GM15510 (cell line): Measurements from ENCODE around the gene ADARB1.

Experiments used
- POLR2A ChIP-seq: IDR thresholded peaks from 3 replicates; pipeline ENCODE4 v1.6.1; 2011; ENCODE audit warnings: borderline replicate concordance; ENCODE audit not compliant: insufficient read length; ENCODE audit errors: extremely low read depth

ADARB1 gene

DNA sequence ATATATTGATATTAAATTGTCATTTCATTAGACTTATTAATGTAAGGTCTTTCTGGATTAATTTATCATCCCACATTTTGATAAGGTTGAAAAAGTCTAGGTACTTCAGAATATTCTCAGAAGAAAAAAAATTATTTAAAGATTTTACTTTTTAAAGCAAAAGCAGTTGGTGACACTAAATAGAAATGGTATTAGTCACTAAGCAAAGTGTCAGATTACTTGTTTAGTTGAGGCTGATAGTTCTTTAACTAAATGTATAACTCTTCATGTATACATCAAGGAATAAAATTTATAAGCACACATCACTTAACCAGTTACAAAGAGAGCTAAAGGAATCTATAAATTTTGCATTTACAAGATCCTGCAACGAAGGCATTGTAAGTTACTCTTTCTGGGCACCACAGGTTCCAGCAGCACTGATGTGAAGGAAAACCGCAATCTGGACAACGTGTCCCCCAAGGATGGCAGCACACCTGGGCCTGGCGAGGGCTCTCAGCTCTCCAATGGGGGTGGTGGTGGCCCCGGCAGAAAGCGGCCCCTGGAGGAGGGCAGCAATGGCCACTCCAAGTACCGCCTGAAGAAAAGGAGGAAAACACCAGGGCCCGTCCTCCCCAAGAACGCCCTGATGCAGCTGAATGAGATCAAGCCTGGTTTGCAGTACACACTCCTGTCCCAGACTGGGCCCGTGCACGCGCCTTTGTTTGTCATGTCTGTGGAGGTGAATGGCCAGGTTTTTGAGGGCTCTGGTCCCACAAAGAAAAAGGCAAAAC lies 101.1 kb downstream of the ADARB1 start:
- no peak for TF ChIP-seq POLR2A

- TF ChIP-seq POLR2A: no peak
Measured at GRCh38 chr21:45176141-45176540, 101.8 kb downstream of the ADARB1 start.

DNA sequence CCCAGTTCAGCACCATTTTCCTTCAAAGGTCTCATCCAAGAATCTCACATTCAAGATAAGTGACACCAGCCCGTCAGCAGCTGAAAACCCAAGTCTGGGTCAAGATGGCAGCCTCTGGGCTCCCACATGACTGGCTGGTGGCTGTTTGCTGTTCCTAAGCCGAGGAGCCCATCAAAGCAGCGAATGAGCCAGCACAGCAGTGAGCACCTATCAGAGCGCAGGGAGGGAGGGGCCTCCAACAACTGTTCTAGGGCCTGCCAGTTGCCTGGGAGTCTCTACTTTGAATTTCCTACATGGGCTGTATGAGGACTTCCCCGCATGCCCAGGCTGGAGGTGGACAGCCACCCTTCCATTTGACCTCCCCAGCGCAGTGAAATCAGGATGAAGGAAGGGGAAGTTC lies 102.7 kb downstream of the ADARB1 start:
- no peak for TF ChIP-seq POLR2A

DNA sequence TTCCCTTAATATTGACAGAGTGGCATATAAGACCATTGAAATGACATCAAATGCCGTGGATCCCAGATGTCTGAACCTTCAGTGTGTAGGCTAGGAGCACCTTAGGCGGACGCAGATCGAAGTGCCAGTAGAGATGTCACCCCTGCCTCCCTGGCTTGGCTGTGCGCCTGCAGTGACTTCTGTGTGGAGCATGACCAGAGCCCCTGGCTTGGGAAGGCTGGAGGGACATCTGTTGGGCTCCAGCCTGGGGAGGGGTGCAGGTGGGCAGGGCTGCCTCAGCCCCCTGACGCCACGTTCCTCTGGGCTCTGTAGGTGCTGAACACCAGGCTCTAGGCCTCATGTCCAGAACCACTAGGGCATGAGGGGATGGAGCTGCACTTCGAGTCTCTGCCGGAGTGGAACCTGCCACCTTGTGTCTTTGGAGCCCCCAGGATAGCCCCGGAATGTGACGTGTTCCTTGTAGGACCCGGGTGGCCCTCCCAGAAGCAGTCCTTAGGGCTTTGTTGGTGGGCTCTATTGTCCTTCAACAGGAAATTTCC lies 103.8 kb downstream of the ADARB1 start:
- TF ChIP-seq POLR2A: no peak

- TF ChIP-seq POLR2A: no peak
Measured at GRCh38 chr21:45178971-45179370, 104.6 kb downstream of the ADARB1 start.

- TF ChIP-seq POLR2A: no peak
Measured at GRCh38 chr21:45179568-45180245, 105.3 kb downstream of the ADARB1 start.

DNA sequence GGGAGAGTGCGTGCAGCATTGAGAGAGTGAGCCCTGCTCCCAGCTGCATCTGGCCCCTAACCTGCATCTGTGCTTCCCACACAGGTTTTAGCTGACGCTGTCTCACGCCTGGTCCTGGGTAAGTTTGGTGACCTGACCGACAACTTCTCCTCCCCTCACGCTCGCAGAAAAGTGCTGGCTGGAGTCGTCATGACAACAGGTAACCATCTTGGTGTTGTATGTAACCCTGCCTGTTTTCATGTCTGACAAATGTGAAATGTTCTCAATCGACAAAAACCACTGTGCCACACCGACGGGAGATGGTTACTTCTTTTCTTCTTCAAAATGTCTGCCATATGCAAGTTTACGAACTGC lies 105.8 kb downstream of the ADARB1 start:
- no peak for TF ChIP-seq POLR2A

GRCh38 chr21:45182958-45183357 lies 108.6 kb downstream of the ADARB1 start:
- no peak for TF ChIP-seq POLR2A

DNA sequence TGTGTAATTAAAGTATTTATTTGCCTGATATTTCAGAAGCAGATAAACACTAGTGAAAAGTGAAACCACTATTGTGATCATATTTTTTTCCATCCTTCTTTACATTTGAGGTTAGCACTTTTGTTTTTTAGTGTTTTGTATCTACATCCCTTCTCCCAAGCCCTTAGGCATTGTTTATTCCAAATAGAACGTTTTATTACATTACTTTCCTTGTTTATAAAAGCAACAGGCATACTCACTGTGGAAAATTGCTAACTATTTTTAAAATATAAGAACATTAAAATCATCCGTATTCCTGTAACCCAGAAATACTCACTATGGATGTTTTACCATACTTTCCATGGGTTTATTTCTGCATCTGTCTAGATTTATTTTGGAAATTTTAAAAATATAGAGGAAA lies 109.5 kb downstream of the ADARB1 start:
- no peak for TF ChIP-seq POLR2A

DNA sequence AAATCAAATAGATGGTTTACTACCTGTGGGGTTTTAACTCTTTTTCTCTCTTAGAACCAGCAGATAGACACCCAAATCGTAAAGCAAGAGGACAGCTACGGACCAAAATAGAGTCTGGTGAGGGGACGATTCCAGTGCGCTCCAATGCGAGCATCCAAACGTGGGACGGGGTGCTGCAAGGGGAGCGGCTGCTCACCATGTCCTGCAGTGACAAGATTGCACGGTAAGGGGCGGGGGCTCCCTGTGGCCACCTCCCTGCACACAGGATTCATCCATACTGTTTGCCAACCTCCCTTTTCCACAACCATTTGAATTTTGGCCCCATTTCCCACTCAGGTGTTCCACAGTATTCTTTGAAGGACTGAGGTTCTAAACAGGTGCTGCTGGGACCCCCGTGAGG lies 110.5 kb downstream of the ADARB1 start:
- no peak for TF ChIP-seq POLR2A

DNA sequence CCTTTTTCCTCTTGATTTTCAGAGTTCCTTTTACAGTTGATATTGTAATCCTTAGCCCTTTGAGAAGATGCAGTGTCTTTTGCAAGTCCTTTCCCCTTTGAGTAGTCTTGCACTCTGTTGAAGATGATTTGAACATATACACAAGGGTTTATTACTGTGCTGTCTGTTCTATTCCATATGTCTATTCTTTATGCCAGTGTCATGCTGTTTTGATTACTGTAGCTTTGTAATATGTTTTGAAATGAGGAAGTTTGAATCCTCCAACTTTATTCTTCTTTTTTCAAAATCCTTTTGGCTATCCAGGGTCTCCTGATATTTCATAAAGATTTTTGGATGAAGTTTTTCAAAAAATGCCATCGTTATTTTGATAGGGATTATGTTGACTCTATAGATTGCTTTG lies 112.3 kb downstream of the ADARB1 start:
- TF ChIP-seq POLR2A: no peak

- no peak for TF ChIP-seq POLR2A
Measured at GRCh38 chr21:45187646-45188045, 113.3 kb downstream of the ADARB1 start.

DNA sequence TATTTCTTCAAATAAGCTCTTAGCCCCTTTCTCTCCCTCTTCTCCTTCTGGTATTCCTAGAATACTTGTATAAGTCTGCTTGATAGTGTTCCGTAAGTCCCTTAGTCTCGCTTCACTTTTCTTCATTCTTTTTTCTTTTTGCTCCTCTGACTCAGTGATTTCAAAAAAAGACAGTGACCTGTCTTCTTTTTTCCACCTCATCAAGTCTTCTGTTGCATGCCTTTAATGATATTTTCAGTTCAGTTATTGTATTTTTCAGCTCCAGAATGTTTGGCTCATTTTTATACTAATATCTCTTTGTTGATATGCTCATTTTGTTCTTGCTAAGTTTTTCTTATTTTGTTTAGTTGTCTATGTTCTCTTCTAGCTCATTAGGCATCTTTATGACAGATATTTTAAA lies 115.6 kb downstream of the ADARB1 start:
- TF ChIP-seq POLR2A: no peak

- no peak for TF ChIP-seq POLR2A
Measured at GRCh38 chr21:45192332-45192731, 118.0 kb downstream of the ADARB1 start.

DNA sequence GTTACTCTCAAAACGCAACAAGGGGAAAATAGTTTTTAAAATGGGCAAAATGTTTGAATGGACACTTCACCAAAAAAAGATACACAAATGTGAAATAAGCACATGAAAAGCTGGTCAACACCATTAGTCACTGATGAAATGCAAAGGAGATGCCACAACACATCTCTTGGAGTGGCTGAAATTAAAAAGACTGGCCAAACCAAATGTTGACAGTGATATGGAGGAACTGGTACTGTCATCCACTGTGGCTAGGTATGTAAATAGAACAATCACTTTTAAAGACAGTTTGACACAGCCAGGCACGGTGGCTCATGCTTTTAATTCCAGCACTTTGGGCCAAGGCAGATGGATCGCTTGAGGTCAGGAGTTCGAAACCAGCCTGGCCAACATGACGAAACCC lies 122.2 kb downstream of the ADARB1 start:
- no peak for TF ChIP-seq POLR2A

DNA sequence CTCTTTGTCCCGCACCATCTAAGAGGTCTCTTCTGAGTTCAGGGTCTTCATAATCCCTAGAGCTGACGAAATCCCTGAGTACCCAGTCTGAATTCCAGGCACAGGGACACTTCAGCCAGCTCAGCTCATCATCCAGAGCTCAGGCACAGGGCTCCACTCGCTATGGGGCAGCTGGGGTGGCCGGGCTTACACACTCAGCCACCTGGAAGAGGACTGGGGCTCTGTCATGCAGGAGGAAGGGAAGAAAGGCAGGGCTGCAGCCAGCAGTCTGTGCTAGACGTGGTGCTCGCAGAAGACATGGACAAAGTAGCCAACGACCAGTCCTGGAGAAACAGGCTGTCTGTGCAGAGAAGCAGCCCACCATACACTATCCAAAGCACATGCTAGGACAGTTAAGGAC lies 124.8 kb downstream of the ADARB1 start:
- no peak for TF ChIP-seq POLR2A
